HEK293 (cell line): ENCODE measurements around the gene MAL.

Experiments used
- CTCF ChIA-PET: fragments of 350-600 bp; formaldehyde crosslinking; extraction: SDS; loops from one replicate; lab custom pipeline; 2021; ENCODE audit warnings: antibody characterized with exemption; lab: Yijun Ruan, JAX
- POLR2A ChIA-PET: fragments of 300-600 bp; formaldehyde crosslinking; extraction: SDS; loops from one replicate; lab custom pipeline; 2020; ENCODE audit warnings: antibody characterized with exemption, inconsistent platforms; lab: Yijun Ruan, JAX
- H3K27ac ChIP-seq: fragments of 200-500 bp; sonication (Bioruptor generic); 2 replicates; pipeline ENCODE4 v1.5.1; 2014; ENCODE audit warnings: low read depth, low read length, control low read depth, inconsistent platforms; ENCODE audit errors: extremely low read depth
- H3K36me3 ChIP-seq, 2 experiments: fragments of 200-500 bp in 1 of 2; sonication (Bioruptor generic) in 1 of 2; 1 replicate in 1 of 2; 2 replicates in 1 of 2; pipeline ENCODE4 v1.5.1; 2014 to 2017; ENCODE audit warnings: inconsistent platforms in 2 of 2, low read length in 2 of 2; ENCODE audit not compliant: control insufficient read depth in 2 of 2, insufficient read depth in 1 of 2
- H3K4me1 ChIP-seq: fragments of 200-500 bp; sonication (Bioruptor generic); 2 replicates; pipeline ENCODE4 v1.5.1; 2014; ENCODE audit warnings: mild to moderate bottlenecking, low read length, inconsistent platforms; ENCODE audit not compliant: control insufficient read depth, insufficient read depth
- H3K4me3 ChIP-seq: 2 replicates; pipeline ENCODE4 v1.5.1; 2011; ENCODE audit warnings: low read depth, mild to moderate bottlenecking, control low read depth, low read length, moderate library complexity
- H3K9me3 ChIP-seq: fragments of 200-500 bp; sonication (Bioruptor generic); 2 replicates; pipeline ENCODE4 v1.5.1; 2014; ENCODE audit warnings: low read depth, low read length, inconsistent platforms; ENCODE audit not compliant: control insufficient read depth, insufficient read depth
- PRDM10 ChIP-seq: fragments of 450-650 bp; formaldehyde crosslinking; IDR thresholded peaks from 2 replicates; pipeline ENCODE4 v1.5.1; 2016; ENCODE audit warnings: missing biosample characterization, missing genetic modification characterization
- PRDM4 ChIP-seq: fragments of 450-650 bp; formaldehyde crosslinking; IDR thresholded peaks from 2 replicates; pipeline ENCODE4 v1.5.1; 2017; ENCODE audit warnings: missing biosample characterization, missing genetic modification characterization
- ZEB2 ChIP-seq: fragments of 450-650 bp; formaldehyde crosslinking; IDR thresholded peaks from 2 replicates; pipeline ENCODE4 v1.5.1; 2016; ENCODE audit warnings: missing biosample characterization, missing genetic modification characterization
- ZFP37 ChIP-seq: fragments of 450-650 bp; formaldehyde crosslinking; IDR thresholded peaks from 2 replicates; pipeline ENCODE4 v1.5.1; 2016; ENCODE audit warnings: missing biosample characterization, missing genetic modification characterization
- ZNF214 ChIP-seq: fragments of 450-650 bp; formaldehyde crosslinking; IDR thresholded peaks from 2 replicates; pipeline ENCODE4 v1.5.1; 2017; ENCODE audit warnings: missing biosample characterization, mild to moderate bottlenecking, missing genetic modification characterization, borderline replicate concordance
- ZNF24 ChIP-seq: fragments of 450-650 bp; formaldehyde crosslinking; IDR thresholded peaks from 2 replicates; pipeline ENCODE4 v1.5.1; 2016; ENCODE audit warnings: missing biosample characterization, missing genetic modification characterization
- ZNF341 ChIP-seq: fragments of 450-650 bp; formaldehyde crosslinking; IDR thresholded peaks from 2 replicates; pipeline ENCODE4; 2016; ENCODE audit warnings: low read depth, missing biosample characterization, missing genetic modification characterization
- ZNF366 ChIP-seq: fragments of 450-650 bp; formaldehyde crosslinking; conservative IDR thresholded peaks from 2 replicates; pipeline ENCODE4 v1.5.1; 2016; ENCODE audit warnings: missing biosample characterization, missing genetic modification characterization
- ZNF513 ChIP-seq: fragments of 450-650 bp; IDR thresholded peaks from 2 replicates; pipeline ENCODE4 v1.5.1; 2018; ENCODE audit warnings: missing biosample characterization, missing genetic modification characterization
- ZNF560 ChIP-seq: fragments of 450-650 bp; formaldehyde crosslinking; IDR thresholded peaks from 2 replicates; pipeline ENCODE4 v1.5.1; 2017; ENCODE audit warnings: missing biosample characterization, missing genetic modification characterization, borderline replicate concordance
- ZNF701 ChIP-seq: fragments of 450-650 bp; formaldehyde crosslinking; IDR thresholded peaks from 2 replicates; pipeline ENCODE4 v1.5.1; 2016; ENCODE audit warnings: missing biosample characterization, missing genetic modification characterization
- ZSCAN4 ChIP-seq: fragments of 450-650 bp; formaldehyde crosslinking; IDR thresholded peaks from 2 replicates; pipeline ENCODE4 v1.5.1; 2017; ENCODE audit warnings: missing biosample characterization, missing genetic modification characterization
- ZSCAN5A ChIP-seq: fragments of 450-650 bp; formaldehyde crosslinking; IDR thresholded peaks from 2 replicates; pipeline ENCODE4 v1.5.1; 2016; ENCODE audit warnings: missing biosample characterization, missing genetic modification characterization

The MAL gene

GRCh38 chr2:95041824-95042442 lies 16.4 kb downstream of the MAL start (continued):
- TF ChIP-seq ZEB2 (tag by site-specific recombination), result no peak

GRCh38 chr2:95042472-95043271 lies 17.2 kb downstream of the MAL start:
- POLR2A ChIA-PET, result no interaction called here
- no peak overlapping the region for H3K27ac ChIP-seq
- H3K4me1 ChIP-seq, result no peaks in the 10 kb centered on the region
- H3K36me3 ChIP-seq, result no peaks in the 10 kb centered on the region
- H3K4me3 ChIP-seq, result no peak overlapping the region
- H3K9me3 ChIP-seq, result no peaks in the 10 kb centered on the region
- CTCF ChIA-PET, result interaction anchor here (1.1 to 3.2 kb wide), 5 partner anchors 11 to 56 kb away, joined by 4 to 13 read pairs (median 8); no protein-coding TSS in a partner anchor
- TF ChIP-seq ZNF560 (no peak), ZNF366 (tag by site-specific recombination) (no peak), ZSCAN5A (tag by site-specific recombination) (no peak), ZFP37 (tag by site-specific recombination) (no peak), ZNF701 (no peak), PRDM10 (tag by site-specific recombination) (no peak), ZNF24 (tag by site-specific recombination) (no peak), ZNF214 (tag by site-specific recombination) (no peak), ZSCAN4 (tag by site-specific recombination) (no peak), ZNF341 (no peak), PRDM4 (tag by site-specific recombination) (no peak), ZNF513 (tag by site-specific recombination) (no peak)
